Epidermal melanocyte (primary cell): ENCODE data around the gene GMDS.

Experiments used
- DNase-seq: peaks from one replicate; pipeline ENCODE4 v3.0.0; 2011; ENCODE audit warnings: low spot score; ENCODE audit not compliant: insufficient read length

GMDS gene

GRCh38 chr6:1780251-1780867 is 465.0 kb downstream of the GMDS start:
- DNase-seq = no peak

- no peak for DNase-seq
Measured at GRCh38 chr6:1778686-1779235, 466.6 kb downstream of the GMDS start.

- no peak for DNase-seq
Measured at GRCh38 chr6:1777921-1778685, 467.3 kb downstream of the GMDS start.

GRCh38 chr6:1775441-1775840 is 470.0 kb downstream of the GMDS start:
- DNase-seq = no peak

GRCh38 chr6:1774226-1774915 is 471.0 kb downstream of the GMDS start:
- DNase-seq = no peak

GRCh38 chr6:1773700-1774099 is 471.7 kb downstream of the GMDS start:
- DNase-seq = no peak

- DNase-seq = no peak
Measured at GRCh38 chr6:1770968-1771723, 474.3 kb downstream of the GMDS start.

GRCh38 chr6:1770435-1770843 is 475.0 kb downstream of the GMDS start:
- no peak for DNase-seq

- DNase-seq = no peak
Measured at GRCh38 chr6:1767481-1768246, 477.7 kb downstream of the GMDS start.

- no peak for DNase-seq
Measured at GRCh38 chr6:1766654-1767053, 478.8 kb downstream of the GMDS start.

- DNase-seq = no peak
Measured at GRCh38 chr6:1765160-1765903, 480.1 kb downstream of the GMDS start.

GRCh38 chr6:1764397-1764987 is 480.9 kb downstream of the GMDS start:
- DNase-seq = no peak

- DNase-seq = no peak
Measured at GRCh38 chr6:1763404-1763803, 482.0 kb downstream of the GMDS start.

- DNase-seq = no peak
Measured at GRCh38 chr6:1762203-1762602, 483.2 kb downstream of the GMDS start.

GRCh38 chr6:1761477-1761877 is 483.9 kb downstream of the GMDS start:
- DNase-seq = no peak

- DNase-seq = no peak
Measured at GRCh38 chr6:1760876-1761275, 484.5 kb downstream of the GMDS start.

GRCh38 chr6:1759870-1760269 is 485.5 kb downstream of the GMDS start:
- DNase-seq = no peak

- no peak for DNase-seq
Measured at GRCh38 chr6:1758076-1758679, 487.2 kb downstream of the GMDS start.

GRCh38 chr6:1757131-1757530 is 488.3 kb downstream of the GMDS start:
- no peak for DNase-seq
